Aorta (tissue), 5 donors: ENCODE measurements around the gene DHRSX. TPM values are rescaled to one million over a fixed set of nuclear protein-coding genes. Genes with fewer than 3 reads are reported as not detected.
"Not testable (repeated sequence)": the region's sequence is repeated elsewhere in the genome, so short reads cannot be mapped to it uniquely, and the experiment has no call there.

ENCODE experiments used
- ATAC-seq: fragments of 200-7000 bp; cut with Tn5 transposase; one replicate; pipeline ENCODE4 v1.9.1; 2022; ENCODE audit warnings: moderate library complexity; ENCODE audit not compliant: low FRiP score
- DNase-seq, 2 donors: peaks; one replicate each; pipeline ENCODE4 v3.0.0-alpha.2; 2020
- H3K27ac ChIP-seq, 2 donors: one replicate each; pipeline ENCODE4 v1.5.1; 2013; ENCODE audit warnings: low read length in 2 of 2, mild to moderate bottlenecking in 2 of 2, moderate library complexity in 2 of 2, control low read depth in 1 of 2, inconsistent platforms in 1 of 2, low read depth in 1 of 2
- H3K27me3 ChIP-seq, 2 donors: one replicate each; pipeline ENCODE4 v1.6.1; 2013; ENCODE audit warnings: control low read depth in 1 of 2, low read length in 1 of 2, mild to moderate bottlenecking in 1 of 2, moderate library complexity in 1 of 2; ENCODE audit not compliant: insufficient read depth in 2 of 2, control insufficient read depth in 1 of 2
- H3K36me3 ChIP-seq, 2 donors: one replicate each; pipeline ENCODE4 v1.6.1; 2013; ENCODE audit warnings: control low read depth in 1 of 2, low read length in 1 of 2, mild to moderate bottlenecking in 1 of 2; ENCODE audit not compliant: insufficient read depth in 2 of 2, control insufficient read depth in 1 of 2
- H3K4me1 ChIP-seq, 2 donors: one replicate each; pipeline ENCODE4 v1.6.1; 2013; ENCODE audit warnings: low read length in 2 of 2, control low read depth in 1 of 2, mild to moderate bottlenecking in 1 of 2, moderate library complexity in 1 of 2; ENCODE audit not compliant: insufficient read depth in 2 of 2, control insufficient read depth in 1 of 2
- H3K4me3 ChIP-seq, 2 donors: one replicate each; pipeline ENCODE4 v1.5.1; 2013; ENCODE audit warnings: low read length in 2 of 2, control low read depth in 1 of 2, mild to moderate bottlenecking in 1 of 2
- H3K9me3 ChIP-seq: one replicate; pipeline ENCODE4 v1.6.1; 2013; ENCODE audit warnings: mild to moderate bottlenecking, low read length; ENCODE audit not compliant: control insufficient read depth
- WGBS, 2 donors: extraction: QIAGEN DNeasy Blood & Tissue Kit; methylation state at CpG; one replicate each; pipeline ENCODE4 v1.1.7; 2013; 5-methylcytosine and 5-hydroxymethylcytosine counted together
- intact Hi-C, 2 donors: fragments of 100-400 bp; cut with DNase I; formaldehyde crosslinking; loops; one replicate each; pipeline versions ENCODE4 v1.14.2 to v1.15.0; 2022
- polyA plus RNA-seq, 2 donors: library from polyadenylated mRNA; stranded (reverse); fragments of 200-250 nt; gene quantifications; one replicate each; pipeline ENCODE4 v1.2.3, GENCODE V29; 2013
- total RNA-seq, 2 donors: library from RNA; stranded (reverse); fragmentation: NEBNext Ultra II Directional; extraction: Animal tissue kit (Norgen Biotek cat#: 25700); gene quantifications; one replicate each; pipeline ENCODE4 v1.2.1, GENCODE V29; 2021
- donor health status: healthy with polysubstance abuse.
- donor health status: Bipolar disorder and iron deficiency.
- donor health status: DM: no; HTN: no; CAD: no.
- donor health status: DM: no; HTN: no; CAD: no.
- donor health status: DM: yes; HTN: yes; CAD: no.

The DHRSX gene
- total and polyA plus RNA-seq, 4 donors = 6.0 to 21.8 (median 11.7) TPM

GRCh38 chrX:2398064-2398656 lies 102.6 kb downstream of the DHRSX start:
- Histone ChIP-seq H3K27ac (no peak overlapping the region), H3K4me1 (no peaks in the 10 kb centered on the region), H3K36me3 (peaks cover 0 to 2% of the 10 kb centered on the region in 2 donors), H3K9me3 (no peaks in the 10 kb centered on the region), H3K4me3 (no peak overlapping the region), H3K27me3 (no peaks in the 10 kb centered on the region)
- DNase-seq (no peak), ATAC-seq (no peak)
- WGBS, 2 donors = 74 to 84% methylated on average over 14 of the region's 14 CpGs
- intact Hi-C loops = no loop called here

GRCh38 chrX:2397229-2398063 lies 103.3 kb downstream of the DHRSX start:
- Histone ChIP-seq H3K27me3 (no peaks in the 10 kb centered on the region), H3K9me3 (no peaks in the 10 kb centered on the region), H3K4me1 (no peaks in the 10 kb centered on the region), H3K36me3 (peaks cover 0 to 2% of the 10 kb centered on the region in 2 donors), H3K27ac (no peak overlapping the region), H3K4me3 (no peak overlapping the region)
- intact Hi-C loops = no loop called here
- no peak for ATAC-seq
- no peak for DNase-seq
- 78% methylated on average over 26 of the region's 26 CpGs for WGBS, 2 donors

DNA sequence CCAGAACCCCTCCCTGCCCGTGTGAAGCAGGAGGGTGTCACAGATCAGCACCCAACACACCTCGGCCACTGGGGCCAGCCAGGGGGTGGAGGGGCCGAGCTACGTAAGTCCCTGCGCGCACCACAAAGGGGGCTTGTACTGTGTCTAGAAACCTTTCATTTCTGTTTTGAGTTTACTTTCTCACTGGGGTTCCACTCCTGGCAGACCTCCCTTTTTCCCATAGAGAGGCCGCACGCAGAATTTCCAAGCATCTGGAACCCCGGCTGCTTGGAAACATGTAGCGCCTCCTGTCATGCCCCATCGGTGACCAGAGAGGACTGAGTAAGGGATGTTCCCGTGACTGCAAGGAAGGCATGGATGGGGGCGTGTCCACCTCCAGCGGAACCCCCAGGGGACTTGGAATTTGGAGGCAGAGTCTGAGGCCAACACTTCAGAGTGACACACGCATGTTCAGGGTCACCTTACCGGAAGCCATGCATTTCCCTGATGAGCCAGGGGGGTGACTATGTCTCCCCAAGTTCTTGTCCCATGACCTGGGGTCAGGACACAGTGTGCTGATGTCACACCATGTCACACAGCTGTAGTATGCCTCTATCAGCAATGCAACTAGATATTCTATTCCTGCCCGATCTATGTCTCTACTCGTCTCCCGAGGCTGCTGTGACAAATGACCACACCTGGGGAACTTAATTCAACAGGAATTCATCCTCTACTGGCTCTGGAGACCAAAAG lies 105.3 kb downstream of the DHRSX start:
- Histone ChIP-seq H3K27me3 (no peaks in the 10 kb centered on the region), H3K27ac (no peak overlapping the region), H3K4me3 (no peak overlapping the region), H3K9me3 (no peaks in the 10 kb centered on the region), H3K4me1 (no peaks in the 10 kb centered on the region), H3K36me3 (peaks cover 2% of the 10 kb centered on the region in 2 donors)
- DNase-seq (no peak), ATAC-seq (no peak)
- WGBS, 2 donors = 84 to 87% methylated on average over 19 of the region's 19 CpGs
- intact Hi-C loops = no loop called here

DNA sequence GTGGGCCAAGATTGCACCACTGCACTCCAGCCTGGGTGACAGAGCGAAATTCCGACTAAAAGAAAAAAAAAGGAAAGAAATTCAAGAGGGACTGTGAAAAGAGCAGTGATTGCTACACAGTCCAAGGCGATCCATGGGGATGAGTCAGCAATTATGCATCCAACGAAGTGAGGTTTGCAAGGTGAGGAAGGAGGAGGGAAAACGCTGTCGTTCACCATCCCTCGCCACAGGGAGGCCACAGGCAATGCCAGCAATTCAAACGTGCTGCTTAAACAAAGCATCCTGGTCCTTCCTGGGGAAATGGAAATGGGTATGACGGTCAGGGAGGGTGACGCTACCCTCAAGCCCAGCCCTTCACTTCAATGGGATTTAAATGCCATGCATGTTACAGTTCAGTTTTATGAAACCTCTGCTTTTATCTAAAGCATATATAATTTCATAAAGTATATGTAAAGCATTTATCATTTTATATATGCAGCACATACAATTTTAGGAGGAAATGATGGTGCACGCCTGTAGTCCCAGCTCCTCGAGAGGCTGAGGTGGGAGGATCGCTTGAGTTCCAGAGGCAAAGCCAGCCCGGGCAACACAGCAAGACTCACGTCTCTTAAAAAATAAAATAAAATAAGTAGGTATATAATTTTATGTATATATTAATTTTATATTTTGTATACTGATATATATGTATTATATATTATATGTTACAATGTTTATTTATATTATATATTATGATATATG lies 108.7 kb downstream of the DHRSX start:
- no peaks in the 10 kb centered on the region for H3K4me1 ChIP-seq
- H3K27me3 ChIP-seq = no peaks in the 10 kb centered on the region
- peaks cover 0 to 2% of the 10 kb centered on the region in 2 donors for H3K36me3 ChIP-seq
- no peaks in the 10 kb centered on the region for H3K9me3 ChIP-seq
- H3K27ac ChIP-seq = no peak overlapping the region
- WGBS, 2 donors = 86 to 90% methylated on average over 15 of the region's 15 CpGs
- ATAC-seq (no peak), DNase-seq (no peak)
- H3K4me3 ChIP-seq = no peak overlapping the region
- intact Hi-C loops = no loop called here

GRCh38 chrX:2390754-2391153 lies 110.0 kb downstream of the DHRSX start:
- no peak for ATAC-seq
- Histone ChIP-seq H3K4me1 (no peaks in the 10 kb centered on the region), H3K27ac (no peak overlapping the region), H3K36me3 (peaks cover 0 to 2% of the 10 kb centered on the region in 2 donors), H3K4me3 (no peak overlapping the region), H3K9me3 (no peaks in the 10 kb centered on the region), H3K27me3 (no peaks in the 10 kb centered on the region)
- 96 to 99% methylated on average over 5 of the region's 5 CpGs for WGBS, 2 donors
- intact Hi-C loops = no loop called here
- DNase-seq = no peak

- H3K9me3 ChIP-seq, H3K4me3 ChIP-seq, intact Hi-C loops, ATAC-seq, H3K36me3 ChIP-seq, H3K27ac ChIP-seq, H3K4me1 ChIP-seq, H3K27me3 ChIP-seq, DNase-seq: not testable (repeated sequence)
- 91 to 92% methylated on average over 15 of the region's 15 CpGs for WGBS, 2 donors
These were observed 111.0 kb downstream of the DHRSX start for GRCh38 chrX:2389731-2390130.

DNA sequence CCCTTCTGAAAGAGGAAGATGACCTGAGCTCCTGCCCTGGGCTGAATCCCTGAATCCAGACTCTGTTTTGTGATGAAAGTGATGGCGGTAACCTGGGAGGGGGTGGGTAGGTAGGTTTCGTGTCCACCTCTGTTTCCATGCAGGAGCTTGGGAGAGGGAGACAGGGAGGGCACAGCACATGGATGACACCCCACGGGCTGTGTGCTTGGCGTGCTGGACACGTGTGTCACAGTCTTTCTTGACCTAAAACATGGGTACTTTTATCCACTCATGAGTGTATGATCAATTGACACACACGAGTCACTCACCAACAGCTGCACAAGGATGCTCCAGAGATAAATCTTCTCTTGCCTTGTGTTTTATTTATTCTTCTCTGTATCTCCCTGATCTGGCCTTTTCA lies 111.5 kb downstream of the DHRSX start:
- Histone ChIP-seq H3K4me1 (no peaks in the 10 kb centered on the region), H3K27me3 (no peaks in the 10 kb centered on the region), H3K27ac (no peak overlapping the region), H3K4me3 (no peak overlapping the region), H3K36me3 (peaks cover 0 to 2% of the 10 kb centered on the region in 2 donors), H3K9me3 (no peaks in the 10 kb centered on the region)
- WGBS, 2 donors = 93 to 95% methylated on average over 6 of the region's 6 CpGs
- ATAC-seq = no peak
- no peak for DNase-seq
- intact Hi-C loops = no loop called here

DNA sequence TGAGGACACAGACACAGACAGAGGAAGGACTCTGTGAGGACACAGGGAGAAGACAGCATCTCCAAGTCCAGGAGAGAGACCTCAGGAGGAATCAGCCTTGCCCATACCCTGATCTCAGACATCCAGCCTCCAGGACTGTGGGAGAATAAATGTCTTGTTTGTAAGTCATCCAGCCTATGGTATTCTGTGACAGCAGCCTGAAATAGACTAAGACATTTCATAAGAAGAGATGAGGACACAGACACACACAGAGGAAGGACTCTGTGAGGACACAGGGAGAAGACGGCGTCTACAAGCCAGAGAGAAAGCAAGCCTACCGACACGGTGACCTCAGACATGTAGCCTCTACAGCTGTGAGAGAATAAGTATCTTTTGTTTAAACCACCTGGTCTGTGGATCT lies 112.1 kb downstream of the DHRSX start:
- Histone ChIP-seq H3K4me3 (no peak overlapping the region), H3K27ac (no peak overlapping the region), H3K27me3 (no peaks in the 10 kb centered on the region), H3K36me3 (peaks cover 0 to 2% of the 10 kb centered on the region in 2 donors), H3K9me3 (no peaks in the 10 kb centered on the region), H3K4me1 (no peaks in the 10 kb centered on the region)
- DNase-seq (no peak), ATAC-seq (no peak)
- intact Hi-C loops = no loop called here
- 96% methylated on average over 4 of the region's 4 CpGs for WGBS, 2 donors
